ENCODE results near the gene RPS24. TPM values are rescaled to one million over a fixed set of nuclear protein-coding genes. Genes with fewer than 3 reads are reported as not detected.

RPS24 gene
- 907 and 968 TPM in 2 replicates for polyA plus RNA-seq

GRCh38 chr10:78033637-78034470 is at the start of gene RPS24:
RPS24 (plus strand) TSS chr10:78033863; CDS start chr10:78033902, 39 bp downstream.

GRCh38 chr10:78029269-78030226 is 4.1 kb upstream of the RPS24 start, which contains the start of gene POLR3A:
POLR3A (minus strand) TSS chr10:78029515; CDS start chr10:78029407, 108 bp downstream.

Other genes starting within 250 kb of the RPS24 start
- 0.12 TPM in 1 of 2 replicates, not detected in the other for gene DLG5, start 107.1 kb upstream of the RPS24 start, polyA plus RNA-seq
- 17.1 and 22.9 TPM in 2 replicates for gene POLR3A, start 4.3 kb upstream of the RPS24 start, polyA plus RNA-seq